D721Med (cell line): ENCODE data around the gene LTBP1.

ENCODE experiments used
- DNase-seq: peaks from one replicate; pipeline ENCODE4 v3.0.0; 2011; ENCODE audit warnings: low spot score; ENCODE audit not compliant: insufficient read length
- FAIRE-seq: peaks from 2 replicates; lab custom pipeline; 2011; peaks lifted over from hg19 to GRCh38; lab: Jason Lieb, UNC
- CTCF ChIP-seq: IDR thresholded peaks from 2 replicates; pipeline ENCODE4 v1.5.1; 2012; ENCODE audit warnings: mild to moderate bottlenecking, control low read depth; ENCODE audit not compliant: insufficient read depth; ENCODE audit errors: missing control alignments

LTBP1 gene

GRCh38 chr2:33289961-33290360, 343.2 kb downstream of the LTBP1 start:
- FAIRE-seq (no peak), DNase-seq (no peak)
- no peak for TF ChIP-seq CTCF

- no peak for TF ChIP-seq CTCF
- FAIRE-seq, result no peak
- no peak for DNase-seq
These were observed 344.7 kb downstream of the LTBP1 start for GRCh38 chr2:33291278-33292013.

- FAIRE-seq (no peak), DNase-seq (no peak)
- no peak for TF ChIP-seq CTCF
These were observed 345.3 kb downstream of the LTBP1 start for GRCh38 chr2:33292063-33292462.

GRCh38 chr2:33292981-33293595, 346.3 kb downstream of the LTBP1 start:
- FAIRE-seq (no peak), DNase-seq (no peak)
- no peak for TF ChIP-seq CTCF

GRCh38 chr2:33298233-33298632, 351.5 kb downstream of the LTBP1 start:
- TF ChIP-seq CTCF, result no peak
- DNase-seq, result no peak
- FAIRE-seq, result no peak

GRCh38 chr2:33301355-33301754, 354.6 kb downstream of the LTBP1 start:
- FAIRE-seq, result no peak
- no peak for DNase-seq
- TF ChIP-seq CTCF, result no peak

GRCh38 chr2:33302348-33302747, 355.6 kb downstream of the LTBP1 start:
- TF ChIP-seq CTCF, result no peak
- FAIRE-seq (no peak), DNase-seq (no peak)
